Prostate gland (tissue), 2 donors: ENCODE measurements around the gene GPR158. TPM values are rescaled to one million over a fixed set of nuclear protein-coding genes. Genes with fewer than 3 reads are reported as not detected.

Experiments
- DNase-seq: peaks from one replicate; pipeline ENCODE4 v3.0.0-alpha.2; 2019; ENCODE audit warnings: low spot score
- H3K27ac ChIP-seq, 2 donors: fragments of 200-600 bp; sonication (generic); 2 replicates each; pipeline ENCODE4 v1.5.1; 2017 to 2019
- H3K27me3 ChIP-seq: fragments of 200-600 bp; sonication (generic); replicated peaks from 2 replicates; pipeline ENCODE4 v1.5.1; 2019; ENCODE audit not compliant: insufficient read depth
- H3K36me3 ChIP-seq, 2 donors: fragments of 200-600 bp; sonication (generic); 1 replicate in 1 of 2; 2 replicates in 1 of 2; pipeline versions ENCODE4 v1.5.1 to v1.8.1; 2017 to 2019
- H3K4me1 ChIP-seq: fragments of 200-600 bp; sonication (generic); replicated peaks from 2 replicates; pipeline ENCODE4 v1.5.1; 2019
- H3K4me3 ChIP-seq, 2 donors: fragments of 200-600 bp; sonication (generic); 2 replicates each; pipeline ENCODE4 v1.5.1; 2017 to 2019
- H3K9me3 ChIP-seq: fragments of 200-600 bp; sonication (generic); 2 replicates; pipeline ENCODE4 v1.5.1; 2017
- CTCF ChIP-seq, 4 experiments: fragments of 200-600 bp in 2 of 4; fragments of 450-650 bp in 2 of 4; sonication (generic) in 2 of 4; IDR thresholded peaks; 1 replicate in 3 of 4; 2 replicates in 1 of 4; pipeline ENCODE4 v1.5.1; 2016 to 2019; ENCODE audit warnings: antibody characterized with exemption in 4 of 4, mild to moderate bottlenecking in 2 of 4, moderate library complexity in 2 of 4
- POLR2A ChIP-seq: fragments of 450-650 bp; IDR thresholded peaks from one replicate; pipeline ENCODE4 v1.6.1; 2016; ENCODE audit warnings: antibody characterized with exemption, mild to moderate bottlenecking
- POLR2AphosphoS5 ChIP-seq: sonication (generic); formaldehyde crosslinking; IDR thresholded peaks from one replicate; pipeline ENCODE4 v1.6.1; 2017; ENCODE audit warnings: antibody characterized with exemption
- WGBS: methylation state at CpG from one replicate; pipeline ENCODE4 v1.1.5; 2018; 5-methylcytosine and 5-hydroxymethylcytosine counted together
- intact Hi-C: fragments of 100-400 bp; cut with DNase I; formaldehyde crosslinking; loops from one replicate; pipeline ENCODE4 v1.14.2; 2022
- total RNA-seq, 2 donors: library from RNA; depleted of rRNA; stranded (reverse); fragments of >200 nt; gene quantifications; one replicate each; pipeline ENCODE4 v1.1.0, GENCODE V29; 2016

Gene GPR158
- total RNA-seq, 2 donors from 2014 or later, result 0.36 to 1.5 TPM

DNA sequence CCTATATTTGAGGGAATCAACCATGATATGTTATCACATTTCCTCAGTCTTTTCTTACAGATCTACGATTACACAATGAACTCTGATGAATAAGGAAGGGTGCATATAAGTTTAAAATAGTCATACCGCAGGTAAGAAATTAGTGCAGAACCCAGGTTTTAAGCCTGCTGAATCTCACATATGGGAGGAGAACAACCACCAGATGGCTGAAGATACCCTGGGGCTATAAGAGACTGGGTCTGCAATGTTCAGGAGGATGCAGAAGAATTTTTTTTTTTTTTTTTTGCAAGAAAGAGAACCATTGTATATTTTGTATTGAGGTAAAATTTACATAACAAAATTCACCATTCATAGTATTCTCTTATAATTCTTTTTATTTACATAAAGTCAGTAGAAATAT lies 387.0 kb downstream of the GPR158 start:
- WGBS, result 91% methylated on average over 2 of the region's 2 CpGs
- Histone ChIP-seq H3K9me3 (no peaks in the 10 kb centered on the region), H3K27ac (no peak overlapping the region), H3K27me3 (no peaks in the 10 kb centered on the region), H3K36me3 (no peaks in the 10 kb centered on the region), H3K4me3 (no peak overlapping the region), H3K4me1 (no peaks in the 10 kb centered on the region)
- intact Hi-C loops, result no loop called here
- DNase-seq, result no peak
- TF ChIP-seq POLR2AphosphoS5 (no peak), POLR2A (no peak), CTCF (IDR thresholded peaks at IDR 0.05) (no peak)

- no peak for DNase-seq
- no peak for TF ChIP-seq POLR2A
- TF ChIP-seq POLR2AphosphoS5, result no peak
- no peak for TF ChIP-seq CTCF (IDR thresholded peaks at IDR 0.05)
These were observed 387.7 kb downstream of the GPR158 start for GRCh38 chr10:25562547-25562946.

GRCh38 chr10:25564351-25564750 lies 389.6 kb downstream of the GPR158 start:
- H3K36me3 ChIP-seq, result no peaks in the 10 kb centered on the region
- H3K27ac ChIP-seq, result no peak overlapping the region
- H3K4me1 ChIP-seq, result no peaks in the 10 kb centered on the region
- H3K27me3 ChIP-seq, result no peaks in the 10 kb centered on the region
- H3K9me3 ChIP-seq, result no peaks in the 10 kb centered on the region
- DNase-seq, result no peak
- no peak for TF ChIP-seq POLR2AphosphoS5
- TF ChIP-seq POLR2A, result no peak
- no peak for TF ChIP-seq CTCF (IDR thresholded peaks at IDR 0.05)
- 86% methylated on average over 6 of the region's 6 CpGs for WGBS
- no peak overlapping the region for H3K4me3 ChIP-seq
- intact Hi-C loops, result no loop called here

More at GRCh38 chr10:25562547-25562946, 387.7 kb downstream of the GPR158 start:
- Histone ChIP-seq H3K4me3 (no peak overlapping the region), H3K4me1 (no peaks in the 10 kb centered on the region), H3K36me3 (no peaks in the 10 kb centered on the region), H3K9me3 (no peaks in the 10 kb centered on the region), H3K27ac (no peak overlapping the region), H3K27me3 (no peaks in the 10 kb centered on the region)
- intact Hi-C loops, result no loop called here
- 86% methylated on average over 4 of the region's 4 CpGs for WGBS

- no peak for TF ChIP-seq CTCF (IDR thresholded peaks at IDR 0.05)
- no peak for TF ChIP-seq POLR2A
- no peak for TF ChIP-seq POLR2AphosphoS5
- 18% methylated on average over 7 of the region's 7 CpGs for WGBS
- Histone ChIP-seq H3K36me3 (no peaks in the 10 kb centered on the region), H3K4me3 (no peak overlapping the region), H3K4me1 (no peaks in the 10 kb centered on the region), H3K9me3 (no peaks in the 10 kb centered on the region), H3K27ac (no peak overlapping the region), H3K27me3 (no peaks in the 10 kb centered on the region)
- no peak for DNase-seq
- intact Hi-C loops, result no loop called here
These were observed 390.8 kb downstream of the GPR158 start for GRCh38 chr10:25565570-25565969.

DNA sequence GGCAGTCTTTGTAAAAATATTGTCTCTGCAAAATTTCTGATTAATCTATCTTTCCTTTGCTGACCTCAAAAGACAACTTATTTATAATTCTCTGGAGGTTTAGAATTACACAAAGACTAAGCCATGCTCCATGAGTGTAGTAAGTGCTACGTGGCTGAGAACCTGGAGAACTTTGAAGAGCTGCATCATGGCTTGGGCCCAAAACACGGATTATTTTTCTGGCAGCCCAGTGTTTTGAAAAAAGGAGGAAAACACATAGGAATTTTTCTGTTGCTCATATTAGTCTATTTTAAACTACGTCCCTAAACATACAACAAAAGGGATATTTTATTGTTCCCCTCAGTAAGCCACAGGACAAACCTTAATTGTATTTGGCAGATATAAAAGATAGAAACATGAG lies 398.5 kb downstream of the GPR158 start:
- intact Hi-C loops, result no loop called here
- no peaks in the 10 kb centered on the region for H3K27me3 ChIP-seq

More for the DNA sequence above, 398.5 kb downstream of the GPR158 start:
- Histone ChIP-seq H3K4me3 (no peak overlapping the region), H3K4me1 (no peaks in the 10 kb centered on the region), H3K27ac (no peak overlapping the region), H3K36me3 (no peaks in the 10 kb centered on the region), H3K9me3 (no peaks in the 10 kb centered on the region)
- TF ChIP-seq CTCF (IDR thresholded peaks at IDR 0.05) (no peak), POLR2A (no peak), POLR2AphosphoS5 (no peak)
- no peak for DNase-seq
- 22% methylated on average over 3 of the region's 3 CpGs for WGBS
